GM21515 (cell line): ENCODE measurements around the gene AGK.

Experiments used
- ATAC-seq: cut with Tn5 transposase; IDR thresholded peaks from one replicate; pipeline ENCODE4 v1.9.1; 2021; ENCODE audit not compliant: unreplicated experiment

Gene AGK

GRCh38 chr7:141701489-141702046 lies 150.4 kb downstream of the AGK start:
- peak; percentile 81 for ATAC-seq

GRCh38 chr7:141702047-141702567 lies 150.9 kb downstream of the AGK start, which contains the start of gene DENND11:
Gene DENND11 (minus strand): TSS chr7:141702166. CDS start chr7:141702153, 13 bp downstream.
- peak; percentile 79 for ATAC-seq

- ATAC-seq, result no peak
Observed at GRCh38 chr7:141702892-141703291, 151.7 kb downstream of the AGK start.

GRCh38 chr7:141704112-141704511 lies 152.9 kb downstream of the AGK start:
- ATAC-seq, result no peak

- no peak for ATAC-seq
Observed at GRCh38 chr7:141704741-141705140, 153.5 kb downstream of the AGK start.
